Measurements from ENCODE around the gene LRSAM1.

DNA sequence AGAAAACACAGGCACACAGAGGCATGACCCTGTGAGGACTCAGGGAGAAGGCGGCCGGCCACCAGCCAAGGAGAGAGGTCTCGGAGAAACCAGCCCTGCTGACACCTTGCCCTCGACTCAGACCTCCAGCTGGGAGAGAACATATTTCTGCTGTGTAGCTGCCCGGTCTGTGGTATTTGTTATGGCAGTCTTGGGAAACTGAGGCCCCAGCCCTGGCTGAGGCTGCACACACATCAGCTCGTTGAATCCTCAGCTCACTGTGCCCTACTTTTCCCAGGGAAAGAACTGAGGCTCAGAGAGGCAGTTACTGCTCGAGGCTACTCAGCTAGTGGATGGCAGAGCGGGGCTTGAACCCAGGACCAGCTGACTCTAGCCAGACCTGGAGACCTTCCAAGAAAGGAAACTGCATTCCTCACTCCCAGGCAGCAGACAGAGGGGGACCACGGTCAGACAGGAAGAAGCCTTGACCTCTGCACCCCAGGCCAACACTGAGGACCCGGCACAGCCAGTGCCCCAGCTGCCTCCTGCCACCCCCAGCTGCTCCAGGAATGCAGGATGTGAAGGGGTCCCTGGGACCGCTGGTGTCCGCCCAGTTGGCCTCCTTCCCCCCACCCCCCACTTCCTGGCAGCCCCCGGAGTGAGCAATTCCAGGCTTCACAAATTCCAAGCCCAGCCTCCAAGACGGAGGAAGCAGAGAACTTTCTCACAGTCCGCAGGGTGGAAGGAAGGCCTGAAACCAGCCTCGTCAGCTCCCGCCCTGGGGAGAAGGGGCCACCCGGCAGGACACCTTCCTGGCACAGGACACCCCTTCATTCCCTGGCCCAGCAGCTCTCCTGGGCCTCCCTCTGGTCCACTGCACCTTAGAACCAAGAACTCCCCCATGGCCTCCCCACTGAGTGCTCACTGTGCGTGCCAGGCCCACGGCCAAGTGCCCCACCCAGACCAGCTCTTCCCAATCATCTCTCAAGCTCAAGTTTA is 69.9 kb downstream of the LRSAM1 start:
- TF ChIP-seq CTCF (IDR thresholded peaks at IDR 0.05; ENCODE audit: low read depth, low read length, missing input control) (no peak), NR2F2 (IDR thresholded peaks at IDR 0.05) (peak; percentile 98), ZBTB33 (IDR thresholded peaks at IDR 0.05) (no peak), RAD21 (IDR thresholded peaks at IDR 0.05) (no peak), JUND (IDR thresholded peaks at IDR 0.05) (no peak), YY1 (IDR thresholded peaks at IDR 0.05) (no peak), SP1 (IDR thresholded peaks at IDR 0.05) (no peak), GABPA (IDR thresholded peaks at IDR 0.05 in 1 of 2, conservative IDR thresholded peaks at IDR 0.05 in 1 of 2) (no peak), REST (IDR thresholded peaks at IDR 0.05) (no peak), ATF3 (IDR thresholded peaks at IDR 0.05) (no peak), RXRA (IDR thresholded peaks at IDR 0.05) (peak; percentile 8 to 63), HNF4A (conservative IDR thresholded peaks at IDR 0.05) (no peak), TAF1 (conservative IDR thresholded peaks at IDR 0.05) (no peak)
- TF ChIP-seq, protein P1, sequence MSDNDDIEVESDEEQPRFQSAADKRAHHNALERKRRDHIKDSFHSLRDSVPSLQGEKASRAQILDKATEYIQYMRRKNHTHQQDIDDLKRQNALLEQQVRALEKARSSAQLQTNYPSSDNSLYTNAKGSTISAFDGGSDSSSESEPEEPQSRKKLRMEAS (IDR thresholded peaks at IDR 0.05): no peak

All from liver (tissue), 3 donors.